Measurements from ENCODE around the gene FBXL17.
"Not testable (repeated sequence)": the region's sequence is repeated elsewhere in the genome, so short reads cannot be mapped to it uniquely, and the experiment has no call there.

The FBXL17 gene

GRCh38 chr5:108297042-108297601 is 84.8 kb downstream of the FBXL17 start:
- H3K9me3 ChIP-seq (ENCODE audit: control insufficient read depth, low read depth, low read length): no peaks in the 10 kb centered on the region

GRCh38 chr5:108295578-108296368 is 86.1 kb downstream of the FBXL17 start:
- H3K9me3 ChIP-seq (ENCODE audit: control insufficient read depth, low read depth, low read length): no peaks in the 10 kb centered on the region
- no peaks in the 10 kb centered on the region for H3K4me1 ChIP-seq (ENCODE audit: control insufficient read depth, low read depth, low read length)
- no peak overlapping the region for H3K9ac ChIP-seq (ENCODE audit: low read length)
- H3K4me3 ChIP-seq (ENCODE audit: low read length): no peak overlapping the region
- H3K27ac ChIP-seq (ENCODE audit: low read length): no peak overlapping the region
- no peaks in the 10 kb centered on the region for H3K27me3 ChIP-seq (ENCODE audit: control insufficient read depth, insufficient read depth, low read length)
- H3K36me3 ChIP-seq (ENCODE audit: control insufficient read depth, low read depth, low read length): no peaks in the 10 kb centered on the region

More at GRCh38 chr5:108297042-108297601, 84.8 kb downstream of the FBXL17 start:
- H3K4me1 ChIP-seq (ENCODE audit: control insufficient read depth, low read depth, low read length): no peaks in the 10 kb centered on the region
- no peak overlapping the region for H3K9ac ChIP-seq (ENCODE audit: low read length)
- no peaks in the 10 kb centered on the region for H3K27me3 ChIP-seq (ENCODE audit: control insufficient read depth, insufficient read depth, low read length)
- no peak overlapping the region for H3K4me3 ChIP-seq (ENCODE audit: low read length)
- no peak overlapping the region for H3K27ac ChIP-seq (ENCODE audit: low read length)
- no peaks in the 10 kb centered on the region for H3K36me3 ChIP-seq (ENCODE audit: control insufficient read depth, low read depth, low read length)

- Histone ChIP-seq H3K4me3 (ENCODE audit: low read length) (no peak overlapping the region), H3K4me1 (ENCODE audit: control insufficient read depth, low read depth, low read length) (no peaks in the 10 kb centered on the region), H3K27me3 (ENCODE audit: control insufficient read depth, insufficient read depth, low read length) (no peaks in the 10 kb centered on the region), H3K9ac (ENCODE audit: low read length) (no peak overlapping the region), H3K27ac (ENCODE audit: low read length) (no peak overlapping the region), H3K9me3 (ENCODE audit: control insufficient read depth, low read depth, low read length) (no peaks in the 10 kb centered on the region), H3K36me3 (ENCODE audit: control insufficient read depth, low read depth, low read length) (no peaks in the 10 kb centered on the region)
Observed at GRCh38 chr5:108280960-108281569, 100.8 kb downstream of the FBXL17 start.

- no peak overlapping the region for H3K4me3 ChIP-seq (ENCODE audit: low read length)
- no peak overlapping the region for H3K27ac ChIP-seq (ENCODE audit: low read length)
- H3K27me3 ChIP-seq (ENCODE audit: control insufficient read depth, insufficient read depth, low read length): no peaks in the 10 kb centered on the region
- H3K9ac ChIP-seq (ENCODE audit: low read length): no peak overlapping the region
- H3K36me3 ChIP-seq (ENCODE audit: control insufficient read depth, low read depth, low read length): no peaks in the 10 kb centered on the region
- no peaks in the 10 kb centered on the region for H3K4me1 ChIP-seq (ENCODE audit: control insufficient read depth, low read depth, low read length)
- no peaks in the 10 kb centered on the region for H3K9me3 ChIP-seq (ENCODE audit: control insufficient read depth, low read depth, low read length)
Observed at GRCh38 chr5:108280248-108280647, 101.7 kb downstream of the FBXL17 start.

- H3K4me3 ChIP-seq (ENCODE audit: low read length): no peak overlapping the region
- H3K9ac ChIP-seq (ENCODE audit: low read length): no peak overlapping the region
- no peak overlapping the region for H3K27ac ChIP-seq (ENCODE audit: low read length)
Observed at GRCh38 chr5:108278285-108279240, 103.3 kb downstream of the FBXL17 start.

GRCh38 chr5:108276187-108277050 is 105.5 kb downstream of the FBXL17 start:
- H3K9me3 ChIP-seq (ENCODE audit: control insufficient read depth, low read depth, low read length): no peaks in the 10 kb centered on the region
- no peak overlapping the region for H3K9ac ChIP-seq (ENCODE audit: low read length)
- H3K36me3 ChIP-seq (ENCODE audit: control insufficient read depth, low read depth, low read length): no peaks in the 10 kb centered on the region
- no peaks in the 10 kb centered on the region for H3K4me1 ChIP-seq (ENCODE audit: control insufficient read depth, low read depth, low read length)
- H3K27me3 ChIP-seq (ENCODE audit: control insufficient read depth, insufficient read depth, low read length): no peaks in the 10 kb centered on the region
- H3K27ac ChIP-seq (ENCODE audit: low read length): no peak overlapping the region
- H3K4me3 ChIP-seq (ENCODE audit: low read length): no peak overlapping the region

More at GRCh38 chr5:108278285-108279240, 103.3 kb downstream of the FBXL17 start:
- Histone ChIP-seq H3K27me3 (ENCODE audit: control insufficient read depth, insufficient read depth, low read length) (no peaks in the 10 kb centered on the region), H3K4me1 (ENCODE audit: control insufficient read depth, low read depth, low read length) (no peaks in the 10 kb centered on the region), H3K36me3 (ENCODE audit: control insufficient read depth, low read depth, low read length) (no peaks in the 10 kb centered on the region), H3K9me3 (ENCODE audit: control insufficient read depth, low read depth, low read length) (no peaks in the 10 kb centered on the region)

GRCh38 chr5:108274080-108274479 is 107.8 kb downstream of the FBXL17 start:
- H3K27ac ChIP-seq (ENCODE audit: low read length); H3K27me3 ChIP-seq (ENCODE audit: control insufficient read depth, insufficient read depth, low read length); H3K36me3 ChIP-seq (ENCODE audit: control insufficient read depth, low read depth, low read length); H3K4me3 ChIP-seq (ENCODE audit: low read length); H3K4me1 ChIP-seq (ENCODE audit: control insufficient read depth, low read depth, low read length); H3K9me3 ChIP-seq (ENCODE audit: control insufficient read depth, low read depth, low read length); H3K9ac ChIP-seq (ENCODE audit: low read length): not testable (repeated sequence)

GRCh38 chr5:108271127-108271526 is 110.8 kb downstream of the FBXL17 start:
- no peak overlapping the region for H3K4me3 ChIP-seq (ENCODE audit: low read length)
- no peak overlapping the region for H3K27ac ChIP-seq (ENCODE audit: low read length)
- H3K27me3 ChIP-seq (ENCODE audit: control insufficient read depth, insufficient read depth, low read length): no peaks in the 10 kb centered on the region
- no peaks in the 10 kb centered on the region for H3K9me3 ChIP-seq (ENCODE audit: control insufficient read depth, low read depth, low read length)
- no peaks in the 10 kb centered on the region for H3K4me1 ChIP-seq (ENCODE audit: control insufficient read depth, low read depth, low read length)
- H3K36me3 ChIP-seq (ENCODE audit: control insufficient read depth, low read depth, low read length): no peaks in the 10 kb centered on the region
- H3K9ac ChIP-seq (ENCODE audit: low read length): no peak overlapping the region

GRCh38 chr5:108266242-108266641 is 115.7 kb downstream of the FBXL17 start:
- Histone ChIP-seq H3K4me1 (ENCODE audit: control insufficient read depth, low read depth, low read length) (no peaks in the 10 kb centered on the region), H3K9me3 (ENCODE audit: control insufficient read depth, low read depth, low read length) (no peaks in the 10 kb centered on the region), H3K4me3 (ENCODE audit: low read length) (no peak overlapping the region), H3K27me3 (ENCODE audit: control insufficient read depth, insufficient read depth, low read length) (no peaks in the 10 kb centered on the region), H3K36me3 (ENCODE audit: control insufficient read depth, low read depth, low read length) (no peaks in the 10 kb centered on the region), H3K27ac (ENCODE audit: low read length) (no peak overlapping the region), H3K9ac (ENCODE audit: low read length) (no peak overlapping the region)

GRCh38 chr5:108264533-108264932 is 117.4 kb downstream of the FBXL17 start:
- H3K9me3 ChIP-seq (ENCODE audit: control insufficient read depth, low read depth, low read length): no peaks in the 10 kb centered on the region
- peaks cover 5% of the 10 kb centered on the region for H3K4me1 ChIP-seq (ENCODE audit: control insufficient read depth, low read depth, low read length)
- no peak overlapping the region for H3K27ac ChIP-seq (ENCODE audit: low read length)
- H3K4me3 ChIP-seq (ENCODE audit: low read length): no peak overlapping the region
- H3K9ac ChIP-seq (ENCODE audit: low read length): no peak overlapping the region
- H3K36me3 ChIP-seq (ENCODE audit: control insufficient read depth, low read depth, low read length): no peaks in the 10 kb centered on the region
- H3K27me3 ChIP-seq (ENCODE audit: control insufficient read depth, insufficient read depth, low read length): no peaks in the 10 kb centered on the region
